CMK (cell line): Measurements from ENCODE around the gene MYOD1.

ENCODE experiments used
- DNase-seq: peaks from one replicate; pipeline ENCODE4 v3.0.0-alpha.2; 2010; ENCODE audit warnings: low read depth

MYOD1 gene

GRCh38 chr11:17702876-17703275 lies 16.5 kb upstream of the MYOD1 start:
- DNase-seq, result no peak

GRCh38 chr11:17703951-17704350 lies 15.4 kb upstream of the MYOD1 start:
- DNase-seq, result peak; percentile 1

- DNase-seq, result no peak
Measured at GRCh38 chr11:17707830-17708229, 11.5 kb upstream of the MYOD1 start.

- no peak for DNase-seq
Measured at GRCh38 chr11:17711836-17712235, 7.5 kb upstream of the MYOD1 start.

- no peak for DNase-seq
Measured at GRCh38 chr11:17713851-17714250, 5.5 kb upstream of the MYOD1 start.

GRCh38 chr11:17714356-17714854 lies 5.0 kb upstream of the MYOD1 start:
- DNase-seq, result no peak

- DNase-seq, result no peak
Measured at GRCh38 chr11:17714870-17715269, 4.5 kb upstream of the MYOD1 start.

- DNase-seq, result no peak
Measured at GRCh38 chr11:17716807-17717206, 2.6 kb upstream of the MYOD1 start.

GRCh38 chr11:17718015-17718414 lies 1.4 kb upstream of the MYOD1 start:
- no peak for DNase-seq

- DNase-seq, result no peak
Measured at GRCh38 chr11:17718510-17718962, 835 bp upstream of the MYOD1 start.

- DNase-seq, result no peak
Measured at GRCh38 chr11:17719938-17720795, 796 bp downstream of the MYOD1 start.

- DNase-seq, result no peak
Measured at GRCh38 chr11:17720796-17721171, 1.4 kb downstream of the MYOD1 start.

GRCh38 chr11:17721242-17721999 lies 2.0 kb downstream of the MYOD1 start:
- no peak for DNase-seq

GRCh38 chr11:17722000-17722643 lies 2.8 kb downstream of the MYOD1 start:
- no peak for DNase-seq

- DNase-seq, result no peak
Measured at GRCh38 chr11:17724020-17724908, 4.9 kb downstream of the MYOD1 start.

GRCh38 chr11:17725174-17725573 lies 5.8 kb downstream of the MYOD1 start:
- no peak for DNase-seq

GRCh38 chr11:17730137-17730536 lies 10.8 kb downstream of the MYOD1 start:
- no peak for DNase-seq

GRCh38 chr11:17730608-17731462 lies 11.5 kb downstream of the MYOD1 start:
- DNase-seq, result peak; percentile 9

- DNase-seq, result no peak
Measured at GRCh38 chr11:17733261-17733660, 13.9 kb downstream of the MYOD1 start.

GRCh38 chr11:17734418-17734911 lies 15.1 kb downstream of the MYOD1 start, which contains the start of gene KCNC1:
Gene KCNC1, plus strand, starts transcription at chr11:17734781. Its CDS starts 1,222 bp downstream, at chr11:17736003.
- DNase-seq, result no peak
